Breast epithelium (tissue), 3 donors: ENCODE measurements around the gene UTP11.
"Not testable (repeated sequence)": the region's sequence is repeated elsewhere in the genome, so short reads cannot be mapped to it uniquely, and the experiment has no call there.

Source experiments
- POLR2AphosphoS5 ChIP-seq, 3 donors: sonication (generic); formaldehyde crosslinking; IDR thresholded peaks; one replicate each; pipeline ENCODE4 v1.6.1; 2017; ENCODE audit warnings: antibody characterized with exemption in 3 of 3
- TF ChIP-seq, protein P1 (sequence below), 3 donors: fragments of 450-650 bp; IDR thresholded peaks; one replicate each; pipeline ENCODE4 v1.5.1; 2016 to 2017; ENCODE audit warnings: antibody characterized with exemption in 3 of 3, mild to moderate bottlenecking in 3 of 3, moderate library complexity in 3 of 3

DNA sequence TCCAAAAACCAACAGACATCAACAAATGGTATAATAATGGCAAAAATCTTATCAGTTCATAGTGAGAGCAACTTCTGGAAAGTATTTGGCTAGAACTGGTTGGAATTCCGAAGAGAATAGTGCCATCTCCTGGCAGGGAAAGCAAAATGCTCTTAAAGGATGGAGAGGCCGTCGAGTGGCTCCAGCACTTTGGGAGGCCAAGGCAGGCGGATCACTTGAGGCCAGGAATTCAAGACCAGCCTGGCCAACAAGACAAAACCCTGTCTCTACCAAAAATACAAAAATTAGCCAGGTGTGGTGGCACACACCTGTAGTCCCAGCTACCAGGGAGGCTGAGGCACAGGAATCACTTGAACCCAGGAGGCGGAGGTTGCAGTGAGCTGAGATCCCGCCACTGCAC lies 37.5 kb upstream of the UTP11 start:
- TF ChIP-seq, protein P1, sequence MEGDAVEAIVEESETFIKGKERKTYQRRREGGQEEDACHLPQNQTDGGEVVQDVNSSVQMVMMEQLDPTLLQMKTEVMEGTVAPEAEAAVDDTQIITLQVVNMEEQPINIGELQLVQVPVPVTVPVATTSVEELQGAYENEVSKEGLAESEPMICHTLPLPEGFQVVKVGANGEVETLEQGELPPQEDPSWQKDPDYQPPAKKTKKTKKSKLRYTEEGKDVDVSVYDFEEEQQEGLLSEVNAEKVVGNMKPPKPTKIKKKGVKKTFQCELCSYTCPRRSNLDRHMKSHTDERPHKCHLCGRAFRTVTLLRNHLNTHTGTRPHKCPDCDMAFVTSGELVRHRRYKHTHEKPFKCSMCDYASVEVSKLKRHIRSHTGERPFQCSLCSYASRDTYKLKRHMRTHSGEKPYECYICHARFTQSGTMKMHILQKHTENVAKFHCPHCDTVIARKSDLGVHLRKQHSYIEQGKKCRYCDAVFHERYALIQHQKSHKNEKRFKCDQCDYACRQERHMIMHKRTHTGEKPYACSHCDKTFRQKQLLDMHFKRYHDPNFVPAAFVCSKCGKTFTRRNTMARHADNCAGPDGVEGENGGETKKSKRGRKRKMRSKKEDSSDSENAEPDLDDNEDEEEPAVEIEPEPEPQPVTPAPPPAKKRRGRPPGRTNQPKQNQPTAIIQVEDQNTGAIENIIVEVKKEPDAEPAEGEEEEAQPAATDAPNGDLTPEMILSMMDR (IDR thresholded peaks at IDR 0.05): peak in 2 of 3 donors; percentile 37 to 38
- TF ChIP-seq POLR2AphosphoS5 (IDR thresholded peaks at IDR 0.05): not testable (repeated sequence)
